Caco-2 (cell line): ENCODE data around the gene SH3YL1. TPM values are rescaled to one million over a fixed set of nuclear protein-coding genes. Genes with fewer than 3 reads are reported as not detected.

Experiments
- BruUV-seq: library from RNA; stranded (reverse); fragments of 400-500 nt; replicated peaks from 2 replicates; lab custom pipeline; 2021; lab: Mats Ljungman, UMichigan
- CTCF ChIA-PET: fragments of 300-600 bp; sonication (Branson Sonifier 250); formaldehyde crosslinking; loops from one replicate; lab custom pipeline; 2022; ENCODE audit warnings: antibody characterized with exemption; lab: Charles Lee
- POLR2A ChIA-PET: fragments of 300-600 bp; sonication (Branson Sonifier 250); formaldehyde crosslinking; loops from one replicate; lab custom pipeline; 2022; ENCODE audit warnings: antibody characterized with exemption; lab: Charles Lee
- DNase-seq, 2 experiments: peaks; one replicate each; pipeline versions ENCODE4 v3.0.0 to v3.0.0-alpha.2; 2020 to 2022
- H3K27me3 ChIP-seq: replicated peaks from 2 replicates; pipeline ENCODE4 v1.6.0; 2011; ENCODE audit warnings: low read length; ENCODE audit not compliant: control insufficient read depth, insufficient read depth
- H3K36me3 ChIP-seq: 2 replicates; pipeline ENCODE4 v1.5.1; 2011; ENCODE audit warnings: low read length; ENCODE audit not compliant: control insufficient read depth, insufficient read depth
- H3K4me1 ChIP-seq: fragments of 250-450 bp; sonication (Bioruptor Pico); 2 replicates; pipeline ENCODE4 v1.5.1; 2020; ENCODE audit warnings: mild to moderate bottlenecking
- H3K4me3 ChIP-seq: 2 replicates; pipeline ENCODE4 v1.5.1; 2011; ENCODE audit warnings: low read depth, mild to moderate bottlenecking, control low read depth, low read length
- H3K9me3 ChIP-seq: fragments of 250-450 bp; sonication (Bioruptor Pico); 2 replicates; pipeline ENCODE4 v1.5.1; 2020; ENCODE audit warnings: mild to moderate bottlenecking, moderate library complexity
- H3K27ac Mint-ChIP-seq: one replicate; pipeline ENCODE4 v1.8.0; 2022; ENCODE audit warnings: mixed read lengths; ENCODE audit not compliant: unreplicated experiment
- H3K27me3 Mint-ChIP-seq: one replicate; pipeline ENCODE4 v1.8.0; 2022; ENCODE audit warnings: mixed read lengths; ENCODE audit not compliant: insufficient read depth, unreplicated experiment
- H3K36me3 Mint-ChIP-seq: one replicate; pipeline ENCODE4 v1.8.0; 2022; ENCODE audit warnings: mild to moderate bottlenecking, mixed read lengths; ENCODE audit not compliant: insufficient read depth, unreplicated experiment
- H3K4me1 Mint-ChIP-seq: one replicate; pipeline ENCODE4 v1.8.0; 2022; ENCODE audit warnings: low read depth, mixed read lengths; ENCODE audit not compliant: unreplicated experiment
- H3K4me3 Mint-ChIP-seq: one replicate; pipeline ENCODE4 v1.8.0; 2022; ENCODE audit warnings: mild to moderate bottlenecking, moderate library complexity, mixed read lengths; ENCODE audit not compliant: unreplicated experiment
- H3K9me3 Mint-ChIP-seq: one replicate; pipeline ENCODE4 v1.8.0; 2022; ENCODE audit warnings: mixed read lengths; ENCODE audit not compliant: unreplicated experiment
- intact Hi-C: fragments of 100-400 bp; cut with micrococcal nuclease; formaldehyde crosslinking; loops from one replicate; pipeline ENCODE4 v1.10.0; 2022; ENCODE audit not compliant: unreplicated experiment
- total RNA-seq: library from RNA; stranded (reverse); gene quantifications from 2 replicates; pipeline ENCODE4 v1.2.3, GENCODE V29; 2022
- TF ChIP-seq, protein P1 (sequence below), 2 experiments: fragments of 200-600 bp in 1 of 2; IDR thresholded peaks; 1 replicate in 1 of 2; 2 replicates in 1 of 2; pipeline versions ENCODE4 v1.5.1 to v1.8.0; 2011 to 2022; ENCODE audit warnings: antibody characterized with exemption in 1 of 2, control low read depth in 1 of 2, inconsistent platforms in 1 of 2, low read depth in 1 of 2, low read length in 1 of 2, mild to moderate bottlenecking in 1 of 2, moderate library complexity in 1 of 2; ENCODE audit not compliant: insufficient read depth in 1 of 2, severe bottlenecking in 1 of 2, unreplicated experiment in 1 of 2

SH3YL1 gene
- total RNA-seq, 1 experiment from 2014 or later, result 76.0 TPM

DNA sequence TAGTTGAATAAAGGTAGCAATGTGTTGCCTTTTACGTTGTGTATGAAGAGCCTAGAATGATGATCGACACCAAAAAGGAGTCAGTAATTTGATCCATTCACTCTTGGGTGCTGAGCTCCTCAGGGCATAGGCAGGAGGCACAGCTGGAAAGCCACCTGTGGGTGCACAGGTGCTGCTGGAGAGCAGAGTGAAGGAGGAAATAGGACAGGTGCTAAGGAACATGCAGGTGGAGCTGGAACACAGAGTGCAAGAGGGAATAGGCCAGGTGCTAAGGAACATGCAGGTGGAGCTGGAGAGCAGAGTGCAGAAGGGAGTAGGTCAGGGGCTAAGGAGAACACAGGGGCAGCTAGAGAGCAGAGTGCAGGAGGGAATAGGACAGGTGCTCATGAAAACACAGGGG, 86.1 kb downstream of the SH3YL1 start:
- peaks cover 3% of the 10 kb centered on the region for H3K27me3 Mint-ChIP-seq
- CTCF ChIA-PET, result no interaction called here
- H3K4me3 Mint-ChIP-seq, result no peak overlapping the region
- Histone ChIP-seq H3K4me3 (no peak overlapping the region), H3K9me3 (peaks cover 15% of the 10 kb centered on the region), H3K36me3 (no peaks in the 10 kb centered on the region), H3K4me1 (no peaks in the 10 kb centered on the region), H3K27me3 (no peaks in the 10 kb centered on the region)
- intact Hi-C loops, result no loop called here
- H3K36me3 Mint-ChIP-seq, result no peaks in the 10 kb centered on the region
- TF ChIP-seq, protein P1, sequence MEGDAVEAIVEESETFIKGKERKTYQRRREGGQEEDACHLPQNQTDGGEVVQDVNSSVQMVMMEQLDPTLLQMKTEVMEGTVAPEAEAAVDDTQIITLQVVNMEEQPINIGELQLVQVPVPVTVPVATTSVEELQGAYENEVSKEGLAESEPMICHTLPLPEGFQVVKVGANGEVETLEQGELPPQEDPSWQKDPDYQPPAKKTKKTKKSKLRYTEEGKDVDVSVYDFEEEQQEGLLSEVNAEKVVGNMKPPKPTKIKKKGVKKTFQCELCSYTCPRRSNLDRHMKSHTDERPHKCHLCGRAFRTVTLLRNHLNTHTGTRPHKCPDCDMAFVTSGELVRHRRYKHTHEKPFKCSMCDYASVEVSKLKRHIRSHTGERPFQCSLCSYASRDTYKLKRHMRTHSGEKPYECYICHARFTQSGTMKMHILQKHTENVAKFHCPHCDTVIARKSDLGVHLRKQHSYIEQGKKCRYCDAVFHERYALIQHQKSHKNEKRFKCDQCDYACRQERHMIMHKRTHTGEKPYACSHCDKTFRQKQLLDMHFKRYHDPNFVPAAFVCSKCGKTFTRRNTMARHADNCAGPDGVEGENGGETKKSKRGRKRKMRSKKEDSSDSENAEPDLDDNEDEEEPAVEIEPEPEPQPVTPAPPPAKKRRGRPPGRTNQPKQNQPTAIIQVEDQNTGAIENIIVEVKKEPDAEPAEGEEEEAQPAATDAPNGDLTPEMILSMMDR (IDR thresholded peaks at IDR 0.05; ENCODE audit: insufficient read depth in 1 of 2, low read depth in 1 of 2, low read length in 1 of 2, severe bottlenecking in 1 of 2, unreplicated experiment in 1 of 2), result no peak
- DNase-seq, result no peak
- peaks cover 16% of the 10 kb centered on the region for H3K9me3 Mint-ChIP-seq
- no peaks in the 10 kb centered on the region for H3K4me1 Mint-ChIP-seq
- BruUV-seq, result no TSS peak
- POLR2A ChIA-PET, result no interaction called here
- H3K27ac Mint-ChIP-seq, result no peak overlapping the region

- Histone ChIP-seq H3K4me3 (no peak overlapping the region), H3K36me3 (no peaks in the 10 kb centered on the region), H3K9me3 (peaks cover 7% of the 10 kb centered on the region), H3K4me1 (no peaks in the 10 kb centered on the region), H3K27me3 (no peaks in the 10 kb centered on the region)
- ChIA-PET CTCF (no interaction called here), POLR2A (no interaction called here)
- H3K9me3 Mint-ChIP-seq, result peaks cover 16% of the 10 kb centered on the region
- no peak overlapping the region for H3K27ac Mint-ChIP-seq
- peaks cover 3% of the 10 kb centered on the region for H3K27me3 Mint-ChIP-seq
- TF ChIP-seq, protein P1 (IDR thresholded peaks at IDR 0.05; ENCODE audit: insufficient read depth in 1 of 2, low read depth in 1 of 2, low read length in 1 of 2, severe bottlenecking in 1 of 2, unreplicated experiment in 1 of 2), result no peak
- H3K4me1 Mint-ChIP-seq, result no peaks in the 10 kb centered on the region
- no peaks in the 10 kb centered on the region for H3K36me3 Mint-ChIP-seq
- intact Hi-C loops, result no loop called here
- no TSS peak for BruUV-seq
- DNase-seq, result no peak
- H3K4me3 Mint-ChIP-seq, result no peak overlapping the region
Measured at GRCh38 chr2:176917-177316, 86.9 kb downstream of the SH3YL1 start.

- H3K4me1 Mint-ChIP-seq, result no peaks in the 10 kb centered on the region
- H3K27ac Mint-ChIP-seq, result no peak overlapping the region
- no peaks in the 10 kb centered on the region for H3K27me3 ChIP-seq
- CTCF ChIA-PET, result interaction anchor here (0.6 kb wide), 1 partner anchor 70 kb away, joined by 3 read pairs; no protein-coding TSS in a partner anchor
- no peaks in the 10 kb centered on the region for H3K4me1 ChIP-seq
- no peak overlapping the region for H3K4me3 Mint-ChIP-seq
- H3K27me3 Mint-ChIP-seq, result peaks cover 3% of the 10 kb centered on the region
- POLR2A ChIA-PET, result no interaction called here
- peaks cover 16% of the 10 kb centered on the region for H3K9me3 Mint-ChIP-seq
- TF ChIP-seq, protein P1 (IDR thresholded peaks at IDR 0.05; ENCODE audit: insufficient read depth in 1 of 2, low read depth in 1 of 2, low read length in 1 of 2, severe bottlenecking in 1 of 2, unreplicated experiment in 1 of 2), result no peak
- no peak overlapping the region for H3K4me3 ChIP-seq
- H3K9me3 ChIP-seq, result no peaks in the 10 kb centered on the region
- BruUV-seq, result no TSS peak
- no peaks in the 10 kb centered on the region for H3K36me3 Mint-ChIP-seq
- DNase-seq, result no peak
- intact Hi-C loops, result no loop called here
- H3K36me3 ChIP-seq, result no peaks in the 10 kb centered on the region
Measured at GRCh38 chr2:175880-176820, 87.7 kb downstream of the SH3YL1 start.
